GM12878 (cell line): ENCODE measurements around the gene LRTM2.

Experiments
- BCLAF1 ChIP-seq: fragments of 450-650 bp; IDR thresholded peaks from 2 replicates; pipeline ENCODE4 v1.6.1; 2017; ENCODE audit warnings: antibody characterized with exemption, mild to moderate bottlenecking, moderate library complexity
- CTCF ChIP-seq, 3 experiments: IDR thresholded peaks in 2 of 3; conservative IDR thresholded peaks in 1 of 3; 2 replicates each; pipeline ENCODE4 v1.5.1; 2011; ENCODE audit warnings: low read depth in 3 of 3, low read length in 3 of 3, mild to moderate bottlenecking in 3 of 3, control low read depth in 2 of 3, moderate library complexity in 2 of 3, inconsistent platforms in 1 of 3, mixed read lengths in 1 of 3; ENCODE audit not compliant: control insufficient read depth in 2 of 3, insufficient read depth in 1 of 3; ENCODE audit errors: extremely low read depth in 1 of 3
- FOXK2 ChIP-seq: fragments of 450-650 bp; IDR thresholded peaks from 2 replicates; pipeline ENCODE4 v1.6.1; 2017; ENCODE audit warnings: mild to moderate bottlenecking, moderate library complexity
- IKZF2 ChIP-seq, 2 experiments: fragments of 450-650 bp; IDR thresholded peaks; 2 replicates each; pipeline ENCODE4 v1.6.1; 2017; ENCODE audit warnings: mild to moderate bottlenecking in 2 of 2, moderate library complexity in 2 of 2
- IRF3 ChIP-seq: fragments of 450-650 bp; IDR thresholded peaks from 2 replicates; pipeline ENCODE4 v1.6.1; 2014; ENCODE audit warnings: mild to moderate bottlenecking
- IRF5 ChIP-seq: fragments of 450-650 bp; IDR thresholded peaks from 2 replicates; pipeline ENCODE4 v1.6.1; 2017; ENCODE audit warnings: borderline replicate concordance
- NR2C2 ChIP-seq: IDR thresholded peaks from 2 replicates; pipeline ENCODE4 v1.6.1; 2011; ENCODE audit warnings: borderline replicate concordance, low read depth; ENCODE audit not compliant: control insufficient read depth, insufficient read length
- POLR2A ChIP-seq: IDR thresholded peaks from 2 replicates; pipeline ENCODE4 v1.6.1; 2011; ENCODE audit warnings: low read depth, mild to moderate bottlenecking, low read length
- POLR2AphosphoS2 ChIP-seq: IDR thresholded peaks from 2 replicates; pipeline ENCODE4 v1.6.1; 2011; ENCODE audit warnings: low read depth, mild to moderate bottlenecking, low read length, improper control_type of control experiment, moderate library complexity
- YY1 ChIP-seq: IDR thresholded peaks from 2 replicates; pipeline ENCODE4 v1.6.1; 2011; ENCODE audit warnings: low read depth, mild to moderate bottlenecking, low read length
- TF ChIP-seq, protein P1 (sequence below): fragments of 450-650 bp; IDR thresholded peaks from 2 replicates; pipeline ENCODE4 v1.6.1; 2016; ENCODE audit warnings: mild to moderate bottlenecking
- TF ChIP-seq, protein P2 (sequence below): IDR thresholded peaks from 2 replicates; pipeline ENCODE4 v1.6.1; 2012; ENCODE audit warnings: low read depth, low read length, improper control_type of control experiment

- TF ChIP-seq CTCF (IDR thresholded peaks at IDR 0.05 in 2 of 3, conservative IDR thresholded peaks at IDR 0.05 in 1 of 3; ENCODE audit: control insufficient read depth in 2 of 3, extremely low read depth in 1 of 3, insufficient read depth in 1 of 3, low read depth in 3 of 3, low read length in 3 of 3) (no peak), FOXK2 (no peak), IKZF2 (IDR thresholded peaks at IDR 0.05) (no peak), IRF5 (no peak), POLR2A (no peak), YY1 (no peak), POLR2AphosphoS2 (no peak), BCLAF1 (no peak), NR2C2 (no peak), IRF3 (no peak)
- TF ChIP-seq, protein P1, sequence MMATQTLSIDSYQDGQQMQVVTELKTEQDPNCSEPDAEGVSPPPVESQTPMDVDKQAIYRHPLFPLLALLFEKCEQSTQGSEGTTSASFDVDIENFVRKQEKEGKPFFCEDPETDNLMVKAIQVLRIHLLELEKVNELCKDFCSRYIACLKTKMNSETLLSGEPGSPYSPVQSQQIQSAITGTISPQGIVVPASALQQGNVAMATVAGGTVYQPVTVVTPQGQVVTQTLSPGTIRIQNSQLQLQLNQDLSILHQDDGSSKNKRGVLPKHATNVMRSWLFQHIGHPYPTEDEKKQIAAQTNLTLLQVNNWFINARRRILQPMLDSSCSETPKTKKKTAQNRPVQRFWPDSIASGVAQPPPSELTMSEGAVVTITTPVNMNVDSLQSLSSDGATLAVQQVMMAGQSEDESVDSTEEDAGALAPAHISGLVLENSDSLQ: no peak
- TF ChIP-seq, protein P2, sequence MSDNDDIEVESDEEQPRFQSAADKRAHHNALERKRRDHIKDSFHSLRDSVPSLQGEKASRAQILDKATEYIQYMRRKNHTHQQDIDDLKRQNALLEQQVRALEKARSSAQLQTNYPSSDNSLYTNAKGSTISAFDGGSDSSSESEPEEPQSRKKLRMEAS: no peak
These were observed 44.5 kb downstream of the LRTM2 start for GRCh38 chr12:1864867-1865266.
